A549 treated with AZD9567 at 1 μM for 4 hours (cell line): ENCODE measurements around the gene KCNAB1. TPM values are rescaled to one million over a fixed set of nuclear protein-coding genes. Genes with fewer than 3 reads are reported as not detected.

Experiments used
- total RNA-seq: library from RNA; stranded (reverse); fragments of 200-300 nt; extraction: Qiagen RNA extraction; gene quantifications from 5 replicates; pipeline ENCODE4 v1.2.3, GENCODE V29; 2022; ENCODE audit not compliant: insufficient read depth

The KCNAB1 gene
- total RNA-seq = not detected in 5 replicates

DNA sequence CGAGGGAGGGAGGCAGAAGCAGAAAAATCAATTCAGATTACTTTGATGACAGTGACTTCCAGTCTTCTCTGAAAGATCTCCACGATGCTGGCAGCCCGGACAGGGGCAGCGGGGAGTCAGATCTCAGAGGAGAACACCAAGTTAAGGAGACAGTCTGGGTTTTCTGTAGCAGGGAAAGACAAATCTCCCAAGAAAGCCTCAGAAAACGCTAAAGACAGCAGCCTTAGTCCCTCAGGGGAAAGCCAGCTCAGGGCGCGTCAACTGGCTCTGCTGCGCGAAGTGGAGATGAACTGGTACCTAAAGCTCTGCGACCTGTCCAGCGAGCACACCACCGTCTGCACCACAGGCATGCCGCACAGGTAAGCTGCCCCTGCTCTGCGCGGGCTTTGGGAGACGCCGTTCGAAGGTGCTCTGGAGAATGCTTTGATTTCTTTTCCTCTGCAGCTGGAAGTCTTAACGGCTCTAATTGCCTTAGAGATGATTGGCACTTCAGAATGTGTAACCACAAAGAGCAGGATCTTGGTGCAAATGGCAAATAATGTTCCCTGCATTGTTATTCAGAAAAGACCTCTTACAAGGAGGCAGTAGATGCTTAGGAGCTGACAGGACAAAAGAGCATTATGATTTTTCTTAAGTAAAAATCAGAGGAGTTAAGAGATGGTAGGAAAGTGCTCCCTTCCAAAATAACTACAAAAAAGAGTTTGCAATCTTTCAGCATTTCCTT, at the start of gene KCNAB1:
TSS of gene KCNAB1 (plus strand) at position 51 of the 724 bp plus-strand sequence.

DNA sequence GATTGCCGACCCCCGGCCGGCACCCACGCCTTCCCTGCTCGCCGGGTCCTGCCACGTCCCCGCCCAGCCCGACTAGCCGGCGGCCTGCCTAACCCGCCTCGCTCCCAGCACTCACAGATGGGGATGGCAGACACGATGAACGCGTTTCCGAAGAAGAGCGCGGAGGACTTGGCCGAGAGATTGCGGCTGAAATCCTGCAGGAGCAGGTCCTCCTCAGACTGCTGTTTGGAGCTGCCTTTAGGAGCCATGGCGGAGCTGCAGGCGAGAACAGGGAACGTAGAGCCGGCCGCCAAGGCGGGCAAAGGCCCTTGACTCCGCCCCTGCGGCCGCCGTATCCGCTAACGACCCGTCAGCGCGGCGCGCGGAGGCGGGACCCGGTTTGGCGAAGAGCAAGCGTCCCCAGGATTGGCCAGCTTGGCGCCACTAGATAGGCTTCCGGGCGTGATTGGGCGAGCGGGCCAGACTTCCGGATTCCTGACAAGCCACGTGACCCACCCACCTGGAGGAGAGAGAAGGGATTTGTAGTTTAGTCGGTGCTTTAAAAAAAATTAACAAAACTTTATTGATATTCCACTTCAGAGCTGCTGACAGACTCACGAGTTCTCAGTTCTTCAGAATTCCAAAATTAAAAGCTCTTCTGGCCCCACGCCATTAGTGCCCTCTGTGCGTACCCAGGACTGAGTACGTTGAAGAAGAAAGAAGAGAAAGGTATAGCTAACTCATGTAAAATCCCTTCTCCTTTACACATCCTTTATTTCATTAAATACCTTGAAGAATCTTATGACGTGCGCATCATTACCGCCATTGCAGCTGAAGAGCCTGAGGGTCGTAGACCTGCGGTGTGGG, 434.7 kb downstream of the KCNAB1 start, which contains the start of gene SSR3:
TSS of gene SSR3 (minus strand) at position 276 of the 846 bp plus-strand sequence. CDS start at position 248, 28 bp downstream.

Other genes with a start within 250 kb of the KCNAB1 start
- gene GMPS, start 249.9 kb upstream of the KCNAB1 start, total RNA-seq = 71.8 to 125 TPM (median 77.8 TPM) in 5 replicates